ENCODE measurements around the gene FCRL6.

Gene FCRL6

DNA sequence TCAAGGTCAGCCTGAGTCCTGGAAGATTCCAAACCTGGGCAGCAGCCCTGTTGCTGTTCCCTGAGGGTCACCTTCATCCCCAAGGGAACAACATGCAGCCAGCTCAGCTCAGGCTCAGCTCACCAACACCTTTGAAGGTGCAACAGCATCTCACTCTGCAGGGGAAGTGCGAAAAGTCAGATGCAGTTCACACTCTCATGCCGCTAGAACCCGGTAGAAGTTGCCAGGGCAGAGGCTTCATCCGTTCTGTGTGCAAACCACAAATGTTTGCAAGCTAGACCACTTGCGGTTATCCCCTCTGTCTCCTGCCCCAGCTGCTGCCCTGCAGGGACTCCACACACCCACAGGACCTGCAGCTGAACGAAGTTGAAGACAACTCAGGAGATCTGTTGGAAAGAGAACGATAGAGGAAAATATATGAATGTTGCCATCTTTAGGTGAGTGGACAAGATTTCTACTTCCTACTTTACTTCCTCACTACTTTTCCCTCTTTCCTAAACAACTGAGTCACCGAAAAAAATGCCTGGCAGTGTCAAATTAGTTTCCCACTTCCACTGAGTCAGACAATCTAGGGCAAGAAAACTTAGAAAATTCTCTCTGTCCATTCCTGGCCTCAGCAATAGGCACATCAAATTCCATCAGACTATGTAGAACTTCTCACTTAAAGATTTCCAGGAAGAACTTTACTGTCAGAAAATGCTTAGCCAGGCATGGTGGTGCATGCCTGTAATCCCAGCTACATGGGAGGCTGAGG is 1.8 kb upstream of the FCRL6 start:
- peak; percentile 28 to 29 for DNase-seq

DNA sequence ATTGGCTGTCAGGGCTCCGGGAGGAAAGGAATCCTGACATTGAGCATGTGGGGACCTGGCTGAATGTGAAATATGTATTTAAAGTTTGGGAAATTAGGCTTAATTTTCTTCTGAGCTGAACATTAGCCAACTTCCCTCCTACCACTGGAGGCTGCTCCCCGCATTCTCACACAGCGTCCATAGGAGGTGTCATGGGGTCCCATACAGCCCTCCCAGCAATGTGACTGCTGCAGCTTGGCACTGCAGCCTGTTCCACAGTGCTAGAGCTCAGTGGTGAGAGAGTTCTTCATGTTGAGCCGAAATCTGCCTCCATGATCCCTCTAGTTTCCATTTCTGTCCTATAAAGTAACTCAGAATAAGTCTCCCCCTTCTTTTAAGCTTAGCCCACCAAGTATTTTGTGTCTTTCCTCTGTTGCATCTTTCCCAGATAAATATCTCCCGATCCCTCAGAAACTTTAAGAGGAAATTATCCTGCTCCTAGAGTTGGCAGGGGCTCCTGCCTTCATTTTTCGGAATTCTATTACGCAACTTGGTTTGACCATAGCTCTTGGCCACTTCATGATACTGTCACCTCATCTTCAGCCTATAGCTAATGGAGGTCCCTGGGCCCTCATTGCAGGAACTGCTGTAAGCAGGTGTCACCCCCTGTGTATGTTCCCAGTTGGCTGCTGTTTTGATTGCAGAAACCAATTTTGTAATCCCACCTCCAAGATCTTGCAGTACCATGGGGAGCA is 2.0 kb downstream of the FCRL6 start:
- DNase-seq = no peak

DNA sequence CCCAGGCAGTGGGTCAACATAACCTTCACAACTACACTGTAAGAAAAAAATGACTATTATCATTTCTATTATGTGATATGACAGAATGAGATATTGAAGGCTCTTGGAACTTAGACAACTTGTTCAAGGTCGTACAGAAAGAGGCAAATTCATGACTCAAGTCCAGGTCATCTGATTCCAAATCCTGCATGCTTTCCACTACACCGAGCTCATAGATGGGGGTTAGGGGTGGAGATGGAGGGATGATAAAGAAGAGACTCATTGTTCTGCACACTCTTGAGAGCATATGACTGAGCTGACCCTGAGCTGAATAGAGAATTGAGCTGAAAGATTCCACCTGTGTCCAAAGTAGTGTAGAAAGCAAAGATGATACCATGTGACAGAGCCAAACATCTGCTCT is 2.8 kb downstream of the FCRL6 start:
- DNase-seq = no peak

DNA sequence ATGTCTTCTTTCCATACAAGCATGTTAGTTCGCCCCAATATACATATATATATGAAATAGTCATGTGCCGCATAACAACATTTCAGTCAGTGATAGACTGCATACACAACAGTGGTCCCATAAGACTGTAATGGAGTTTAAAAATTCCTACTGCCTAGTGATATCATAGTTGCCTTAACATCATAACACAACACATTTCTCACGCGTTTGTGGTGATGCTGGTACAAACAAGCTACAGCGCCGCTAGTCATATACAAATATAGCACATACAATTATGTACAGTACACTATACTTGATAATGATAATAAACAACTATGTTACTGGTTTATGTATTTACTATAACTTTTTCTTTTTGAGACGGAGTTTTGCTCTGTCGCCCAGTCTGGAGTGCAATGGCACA is 13.8 kb downstream of the FCRL6 start:
- DNase-seq = no peak

DNA sequence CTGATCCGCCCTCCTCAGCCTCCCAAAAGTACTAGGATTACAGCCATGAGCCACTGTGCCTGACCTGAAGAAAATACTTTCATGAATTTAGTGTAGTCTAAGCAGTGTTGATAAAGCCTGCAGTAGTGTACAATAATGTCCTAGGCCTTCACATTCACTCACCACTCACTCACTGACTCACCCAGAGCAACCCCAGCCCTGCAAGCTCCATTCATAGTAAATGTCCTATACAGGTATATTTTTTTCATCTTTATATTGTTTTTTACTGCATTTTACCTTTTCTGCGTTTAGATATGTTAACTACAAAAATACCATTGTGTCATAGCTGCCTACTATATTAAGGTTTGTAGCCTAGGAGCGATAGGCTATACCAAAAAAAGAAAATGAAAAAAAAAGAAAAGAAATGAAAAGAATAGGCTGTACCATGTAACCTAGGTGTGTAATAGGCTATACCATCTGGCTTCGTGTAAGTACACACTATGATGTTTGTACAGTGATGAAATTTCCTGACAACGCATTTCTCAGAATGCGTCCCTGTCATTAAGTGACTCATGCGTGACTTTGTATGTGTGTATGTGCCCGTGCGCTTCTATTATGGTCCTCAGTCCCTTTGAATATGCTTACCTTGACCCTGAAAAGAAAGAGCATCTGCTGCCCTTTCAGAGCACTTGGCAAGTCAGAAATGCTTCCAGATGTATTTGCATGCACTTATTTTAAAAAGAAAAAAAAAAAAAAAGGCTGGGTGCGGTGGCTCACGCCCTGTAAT is 15.3 kb downstream of the FCRL6 start:
- DNase-seq = no peak

DNA sequence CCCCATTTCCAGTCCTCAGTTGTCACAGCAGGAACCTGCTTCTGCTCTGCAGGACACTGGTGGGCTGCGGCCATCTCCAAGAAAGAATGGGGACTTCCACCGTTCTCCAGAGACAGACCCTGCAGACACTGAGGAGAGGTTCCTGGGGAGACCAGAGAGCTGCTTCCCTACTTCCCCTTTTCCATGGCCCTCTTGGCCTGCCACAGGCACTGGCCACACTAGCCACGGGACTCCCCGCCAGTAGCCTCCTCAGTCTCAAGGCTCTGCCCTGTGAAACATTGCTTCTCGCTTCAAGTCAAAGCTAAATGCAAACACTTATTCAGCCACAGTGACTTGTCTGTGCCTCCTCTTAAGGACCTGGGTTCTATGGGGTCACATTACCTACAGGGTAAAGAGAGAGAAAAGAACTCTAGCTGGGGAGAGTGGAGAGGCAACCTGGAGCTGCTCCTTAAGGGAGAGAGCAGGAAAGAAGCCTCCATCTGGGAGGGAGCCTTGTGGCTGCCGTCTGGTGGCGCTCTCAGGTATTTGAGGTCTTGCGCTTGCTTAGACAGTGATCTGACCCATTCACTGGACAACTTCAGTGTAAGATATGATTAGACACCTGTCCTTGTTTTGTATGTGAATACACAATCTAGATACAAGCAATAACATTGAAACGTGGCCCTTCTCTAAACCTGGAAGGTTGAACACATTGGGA is 19.2 kb downstream of the FCRL6 start:
- DNase-seq = peak; percentile 49 to 58

DNA sequence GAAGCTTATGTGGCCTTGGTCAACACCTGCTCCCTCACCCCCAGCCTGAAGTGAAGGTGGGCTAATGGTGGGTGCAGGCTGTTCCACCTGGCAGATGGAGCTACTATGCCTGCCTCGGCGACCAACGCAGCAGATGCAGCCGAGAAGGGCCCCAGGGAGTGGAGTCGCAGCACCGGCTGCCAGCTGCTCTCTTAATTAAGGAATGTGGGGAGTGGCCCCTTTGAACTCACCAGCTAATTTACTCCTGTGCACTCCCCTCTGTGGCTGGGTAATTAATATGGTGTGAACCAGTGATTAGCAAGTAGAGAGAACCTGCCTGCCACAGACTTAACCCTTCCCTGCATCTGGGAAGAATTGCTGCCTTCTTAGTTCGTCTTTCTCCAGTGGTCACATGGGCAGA is 21.2 kb downstream of the FCRL6 start:
- no peak for DNase-seq

DNA sequence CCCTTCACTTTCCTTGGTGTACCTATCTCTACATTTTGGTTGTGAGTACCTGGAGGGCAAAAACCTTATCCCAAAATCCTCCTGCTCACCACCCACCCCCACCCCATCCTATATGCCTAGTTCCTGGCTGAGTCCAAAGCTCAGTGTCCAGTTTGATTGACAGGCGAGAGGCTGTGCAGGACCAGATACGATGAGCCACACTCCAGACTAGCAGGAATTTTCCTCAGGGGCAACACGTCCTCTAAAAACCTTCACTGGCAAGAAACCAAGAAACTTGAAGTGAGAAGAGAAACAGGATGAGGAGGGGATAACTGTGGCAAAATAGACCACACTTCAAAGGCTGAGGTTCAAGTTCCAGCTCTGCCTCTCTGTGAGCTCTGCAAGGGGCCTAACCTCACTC is 23.4 kb downstream of the FCRL6 start:
- no peak for DNase-seq

DNA sequence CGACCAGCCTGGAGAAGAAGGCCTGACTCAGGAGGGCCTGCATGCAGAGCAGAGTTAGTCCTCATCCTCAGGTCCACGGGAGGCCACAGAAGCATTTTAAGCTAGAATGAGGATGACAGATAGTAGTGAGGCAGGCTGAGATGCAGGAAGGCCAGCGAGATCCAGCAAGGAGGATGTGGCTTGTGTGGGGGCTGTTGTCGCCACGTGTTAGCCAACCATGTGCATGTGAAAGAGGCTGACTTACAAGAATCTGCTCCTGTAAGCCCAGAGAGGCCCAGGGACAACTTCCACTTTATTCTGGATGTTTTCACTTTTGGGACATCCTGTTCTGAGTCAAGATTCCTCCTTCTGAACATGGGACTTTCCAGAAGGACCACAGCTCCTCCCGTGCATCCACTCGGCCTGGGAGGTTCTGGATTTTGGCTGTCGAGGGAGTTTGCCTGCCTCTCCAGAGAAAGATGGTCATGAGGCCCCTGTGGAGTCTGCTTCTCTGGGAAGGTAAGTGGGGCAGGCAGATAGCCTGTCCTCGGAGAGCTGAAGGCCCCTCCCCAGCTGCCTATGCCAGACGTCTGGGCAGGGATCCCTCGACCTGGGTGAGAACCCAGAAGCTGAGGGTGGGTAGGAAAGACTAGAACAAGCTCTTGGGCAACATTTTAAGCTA is 24.4 kb downstream of the FCRL6 start, which contains the start of gene SLAMF8:
SLAMF8 (plus strand) TSS at position 433 of the 661 bp plus-strand sequence; CDS start at position 459, 26 bp downstream.
- peak; percentile 66 to 74 for DNase-seq

DNA sequence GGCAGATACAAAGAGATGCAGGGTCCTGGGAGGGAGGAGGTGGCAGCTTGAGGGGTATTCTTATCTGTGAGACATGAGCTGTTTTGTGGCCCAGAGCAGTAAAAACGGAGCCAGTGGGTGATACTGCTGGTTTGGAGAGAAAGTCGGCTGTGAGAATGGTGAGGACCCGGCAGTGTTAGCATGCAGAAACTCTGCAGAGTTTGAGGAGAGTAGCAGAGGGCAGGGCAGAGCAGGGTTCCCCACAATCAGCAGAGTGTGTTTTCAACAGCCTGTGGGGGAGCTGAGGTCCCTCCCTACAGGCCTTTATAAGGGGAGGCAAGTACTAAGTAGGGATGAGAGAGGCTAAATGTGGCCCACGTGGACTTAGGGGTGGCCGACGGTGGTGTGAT is 24.9 kb downstream of the FCRL6 start:
- no peak for DNase-seq

DNA sequence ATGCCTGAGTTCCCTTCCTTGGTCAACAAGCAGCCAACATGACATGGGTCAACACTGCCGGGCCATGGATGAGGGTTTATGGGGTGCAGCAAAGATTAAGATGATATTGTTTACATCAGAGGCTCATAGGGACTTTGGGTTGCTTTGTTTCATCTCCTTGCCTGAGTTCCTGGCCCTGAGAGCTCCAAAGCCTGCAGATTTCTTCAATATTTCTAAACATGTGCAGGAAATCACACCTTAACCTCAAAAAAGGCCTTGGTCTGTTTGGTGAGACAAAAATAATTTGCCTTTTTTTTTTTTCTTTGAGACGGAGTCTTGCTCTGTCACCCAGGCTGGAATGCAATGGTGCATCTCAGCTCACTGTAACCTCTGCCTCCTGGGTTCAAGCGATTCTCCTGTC is 25.4 kb downstream of the FCRL6 start:
- no peak for DNase-seq

DNA sequence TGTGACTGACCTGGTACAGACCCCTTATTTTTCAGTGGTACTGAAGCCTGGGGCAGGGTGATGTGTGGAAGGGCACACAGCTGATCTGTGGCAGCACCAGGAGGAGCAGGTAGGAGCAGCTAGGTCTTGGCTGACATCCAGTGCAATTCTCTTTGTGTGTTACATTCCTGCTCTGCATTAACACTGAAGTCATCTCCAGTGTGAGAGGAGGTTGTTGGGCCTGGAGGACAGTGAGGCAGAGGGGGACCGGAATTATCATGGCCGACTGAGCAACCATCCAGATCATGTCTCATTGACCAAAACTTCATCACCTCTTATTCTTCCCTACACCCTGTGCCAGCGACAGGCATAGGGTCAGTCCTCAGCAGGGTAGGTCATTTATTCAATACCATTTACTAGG is 26.0 kb downstream of the FCRL6 start:
- DNase-seq = no peak

DNA sequence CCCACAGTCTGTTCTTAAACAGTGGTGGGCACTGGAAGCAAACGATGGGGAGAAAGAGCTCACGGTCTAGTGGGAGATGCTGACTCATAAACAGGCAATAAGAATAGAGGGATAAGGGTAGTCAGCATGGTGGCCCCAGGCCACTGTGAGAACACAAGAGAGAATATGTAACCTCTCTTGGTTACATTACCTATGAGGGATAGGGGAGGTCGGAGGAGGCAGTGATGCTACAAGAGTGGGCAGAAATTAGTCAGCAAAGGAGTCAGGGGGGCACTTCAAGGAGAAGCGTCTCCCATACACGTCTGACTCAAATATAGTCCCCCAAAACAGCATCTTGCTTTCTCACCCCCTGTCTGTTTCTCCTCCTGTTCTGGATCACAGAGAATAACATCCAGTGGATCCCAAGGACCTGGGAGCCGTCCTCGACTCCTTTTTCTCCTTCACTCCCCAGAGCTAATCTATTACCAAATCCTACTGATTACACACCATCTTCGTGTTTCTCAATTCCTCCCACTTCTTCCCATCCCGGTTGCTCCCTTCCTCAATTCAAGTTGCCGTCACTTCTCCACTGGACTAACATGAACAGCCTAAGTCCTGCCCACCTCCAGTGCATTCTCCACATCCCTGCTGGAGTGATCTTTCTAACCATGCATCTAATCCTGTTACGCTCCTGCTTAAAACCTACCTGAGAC is 26.6 kb downstream of the FCRL6 start:
- no peak for DNase-seq

DNA sequence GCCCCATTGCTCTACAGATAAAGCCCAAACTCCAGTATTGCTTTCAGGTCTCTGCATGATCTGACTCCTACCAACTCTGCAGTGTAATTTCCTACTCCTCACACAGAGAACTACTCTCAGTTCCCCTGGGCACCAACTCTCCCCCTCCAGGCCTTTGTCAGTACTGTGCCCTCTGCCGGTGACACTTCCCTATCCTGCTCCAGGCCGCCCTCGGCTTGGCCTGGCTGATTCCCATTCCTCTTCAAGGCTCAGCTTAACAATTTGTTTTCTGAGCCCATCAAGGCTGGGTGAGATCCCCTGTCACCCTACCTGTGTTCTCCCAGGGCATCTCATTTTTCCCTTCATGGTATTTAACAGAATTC is 27.1 kb downstream of the FCRL6 start:
- no peak for DNase-seq

DNA sequence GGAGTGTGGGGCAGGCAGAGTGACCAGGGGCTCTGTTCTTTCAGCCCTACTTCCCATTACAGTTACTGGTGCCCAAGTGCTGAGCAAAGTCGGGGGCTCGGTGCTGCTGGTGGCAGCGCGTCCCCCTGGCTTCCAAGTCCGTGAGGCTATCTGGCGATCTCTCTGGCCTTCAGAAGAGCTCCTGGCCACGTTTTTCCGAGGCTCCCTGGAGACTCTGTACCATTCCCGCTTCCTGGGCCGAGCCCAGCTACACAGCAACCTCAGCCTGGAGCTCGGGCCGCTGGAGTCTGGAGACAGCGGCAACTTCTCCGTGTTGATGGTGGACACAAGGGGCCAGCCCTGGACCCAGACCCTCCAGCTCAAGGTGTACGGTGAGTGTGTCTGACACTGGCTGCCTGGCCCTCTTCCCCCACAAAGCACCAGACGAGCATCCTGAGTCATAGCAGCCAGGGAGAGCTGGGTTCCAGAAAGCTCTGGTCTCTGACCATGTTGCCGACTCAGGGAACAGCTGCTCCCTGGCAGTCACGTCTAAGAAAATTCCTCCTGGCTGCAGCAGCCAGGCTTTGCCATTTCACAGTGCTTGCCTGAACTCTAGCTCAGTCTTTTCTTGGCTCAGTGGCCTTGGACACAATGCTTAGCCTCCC is 27.8 kb downstream of the FCRL6 start:
- no peak for DNase-seq

DNA sequence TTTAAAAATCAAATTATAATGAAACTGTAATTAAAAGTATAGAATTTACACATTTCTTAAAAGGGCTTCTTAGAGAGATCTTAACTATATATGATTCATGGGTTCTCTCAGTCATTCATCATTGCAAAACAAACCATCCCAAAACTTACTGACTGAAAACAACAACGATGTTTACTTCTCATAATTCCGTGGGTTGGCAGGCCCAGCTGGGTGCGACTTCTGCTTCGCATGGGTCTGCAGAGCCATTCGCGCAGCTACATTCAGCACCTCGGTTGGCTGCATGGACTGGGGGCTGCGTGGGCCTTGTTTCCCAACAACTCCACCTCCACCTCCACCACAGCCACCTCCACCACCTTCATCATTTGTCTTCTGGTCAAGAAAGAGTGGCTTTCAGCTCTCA is 28.6 kb downstream of the FCRL6 start:
- no peak for DNase-seq

DNA sequence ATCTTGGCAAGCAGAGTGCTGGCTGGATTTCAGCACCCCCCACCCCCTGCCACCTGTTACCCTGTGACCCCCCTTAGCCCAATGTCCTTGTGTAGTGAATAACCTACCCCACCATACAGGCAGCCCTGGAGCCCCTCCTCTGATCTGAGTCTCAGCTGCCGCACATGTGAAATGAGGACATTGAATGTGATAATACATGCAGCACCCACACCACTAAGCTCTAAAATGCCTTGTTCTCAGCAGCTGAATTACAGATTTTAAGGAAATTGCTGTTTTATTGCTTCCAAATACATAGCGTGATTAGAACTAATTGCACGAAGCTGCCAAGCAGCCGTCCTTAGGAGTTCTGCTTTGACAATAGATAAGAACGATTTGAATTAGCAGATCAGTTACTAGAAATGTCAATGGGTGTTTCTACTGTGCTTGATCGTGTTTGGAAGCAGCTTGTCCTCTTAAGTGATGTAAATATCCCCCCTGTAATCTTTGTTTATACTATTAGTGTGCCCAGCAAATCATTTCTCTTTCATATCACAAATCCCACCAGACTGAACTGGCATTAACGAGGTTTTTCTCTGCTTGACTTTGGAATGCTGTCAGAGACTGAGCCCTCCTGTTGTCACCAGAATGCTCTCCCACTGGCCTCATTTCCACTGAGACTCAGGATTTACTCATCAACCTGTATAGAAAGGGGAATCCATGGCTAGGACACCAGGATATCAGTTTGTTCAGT is 29.4 kb downstream of the FCRL6 start:
- no peak for DNase-seq

DNA sequence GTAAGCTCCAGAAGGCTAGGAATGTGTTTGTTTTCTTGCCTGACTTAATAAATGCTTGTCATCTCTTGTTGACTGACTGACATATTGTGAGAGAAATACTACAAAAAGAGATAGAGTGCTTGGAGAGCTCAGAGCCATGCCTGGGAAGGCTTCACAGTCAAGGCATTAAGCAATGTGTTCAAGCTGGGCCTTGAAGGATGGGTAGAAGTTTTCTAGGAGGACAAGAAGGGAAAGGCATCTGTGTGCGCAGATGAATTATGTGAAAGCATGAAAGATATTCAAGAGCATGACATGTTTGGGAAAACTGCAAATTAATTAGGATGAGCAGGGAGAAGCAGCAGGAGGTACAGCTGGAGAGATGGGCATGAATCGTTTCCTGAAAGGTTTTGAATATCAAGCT is 30.1 kb downstream of the FCRL6 start:
- DNase-seq = no peak

DNA sequence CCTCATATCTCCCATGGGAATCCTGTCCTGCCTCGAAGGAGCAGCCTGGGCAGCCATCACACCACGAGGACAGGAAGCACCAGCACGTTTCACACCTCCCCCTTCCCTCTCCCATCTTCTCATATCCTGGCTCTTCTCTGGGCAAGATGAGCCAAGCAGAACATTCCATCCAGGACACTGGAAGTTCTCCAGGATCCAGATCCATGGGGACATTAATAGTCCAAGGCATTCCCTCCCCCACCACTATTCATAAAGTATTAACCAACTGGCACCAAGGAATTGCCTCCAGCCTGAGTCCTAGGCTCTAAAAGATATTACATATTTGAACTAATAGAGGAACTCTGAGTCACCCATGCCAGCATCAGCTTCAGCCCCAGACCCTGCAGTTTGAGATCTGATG is 33.2 kb downstream of the FCRL6 start:
- DNase-seq = no peak

DNA sequence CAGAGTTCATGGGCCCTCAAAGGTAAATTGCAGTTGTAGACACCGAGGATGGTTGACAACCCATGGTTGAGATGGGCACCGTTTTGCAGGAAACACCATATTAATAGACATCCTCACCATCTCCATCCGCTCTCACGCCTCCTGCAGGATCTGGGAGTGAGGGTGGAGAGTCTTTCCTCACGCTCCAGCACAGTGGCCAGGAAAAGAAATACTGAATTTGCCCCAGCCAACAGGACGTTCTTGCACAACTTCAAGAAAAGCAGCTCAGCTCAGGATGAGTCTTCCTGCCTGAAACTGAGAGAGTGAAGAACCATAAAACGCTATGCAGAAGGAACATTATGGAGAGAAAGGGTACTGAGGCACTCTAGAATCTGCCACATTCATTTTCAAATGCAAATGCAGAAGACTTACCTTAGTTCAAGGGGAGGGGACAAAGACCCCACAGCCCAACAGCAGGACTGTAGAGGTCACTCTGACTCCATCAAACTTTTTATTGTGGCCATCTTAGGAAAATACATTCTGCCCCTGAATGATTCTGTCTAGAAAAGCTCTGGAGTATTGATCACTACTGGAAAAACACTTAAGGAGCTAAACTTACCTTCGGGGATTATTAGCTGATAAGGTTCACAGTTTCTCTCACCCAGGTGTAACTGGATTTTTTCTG is 33.8 kb downstream of the FCRL6 start:
- no peak for DNase-seq

All from activated T-cell treated with anti-CD3 and anti-CD28 coated beads, Interleukin-2, amount 50 U/mL, for 48 hours (primary cell).